ENCODE measurements around the gene SLC38A2. TPM values are rescaled to one million over a fixed set of nuclear protein-coding genes. Genes with fewer than 3 reads are reported as not detected.

SLC38A2 gene
- total RNA-seq, 4 donors from 2014 or later: 632 to 1,386 (median 819) TPM

DNA sequence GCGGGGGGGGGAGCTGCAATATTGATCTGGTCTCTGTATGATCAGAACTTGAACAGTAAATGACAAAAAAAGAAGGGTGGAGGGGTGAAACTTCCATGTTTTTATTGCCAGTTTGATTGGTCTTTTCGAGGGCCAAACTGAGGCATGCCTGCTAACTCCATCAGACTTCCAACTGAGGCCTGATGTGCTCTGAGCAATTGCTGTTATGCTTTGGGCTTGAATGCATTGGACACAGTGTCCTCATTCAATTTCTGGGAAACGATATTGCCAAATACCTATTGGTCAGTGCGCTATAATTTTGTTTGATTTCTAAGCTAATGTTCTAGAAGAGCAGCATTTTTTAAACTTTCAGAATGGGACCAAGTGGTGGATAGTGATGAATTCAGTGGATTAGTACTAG, 2.1 kb upstream of the SLC38A2 start:
- TF ChIP-seq EP300 (IDR thresholded peaks at IDR 0.05) (no peak), POLR2A (IDR thresholded peaks at IDR 0.05) (no peak), POLR2AphosphoS5 (IDR thresholded peaks at IDR 0.05) (no peak)
- TF ChIP-seq, protein P1, sequence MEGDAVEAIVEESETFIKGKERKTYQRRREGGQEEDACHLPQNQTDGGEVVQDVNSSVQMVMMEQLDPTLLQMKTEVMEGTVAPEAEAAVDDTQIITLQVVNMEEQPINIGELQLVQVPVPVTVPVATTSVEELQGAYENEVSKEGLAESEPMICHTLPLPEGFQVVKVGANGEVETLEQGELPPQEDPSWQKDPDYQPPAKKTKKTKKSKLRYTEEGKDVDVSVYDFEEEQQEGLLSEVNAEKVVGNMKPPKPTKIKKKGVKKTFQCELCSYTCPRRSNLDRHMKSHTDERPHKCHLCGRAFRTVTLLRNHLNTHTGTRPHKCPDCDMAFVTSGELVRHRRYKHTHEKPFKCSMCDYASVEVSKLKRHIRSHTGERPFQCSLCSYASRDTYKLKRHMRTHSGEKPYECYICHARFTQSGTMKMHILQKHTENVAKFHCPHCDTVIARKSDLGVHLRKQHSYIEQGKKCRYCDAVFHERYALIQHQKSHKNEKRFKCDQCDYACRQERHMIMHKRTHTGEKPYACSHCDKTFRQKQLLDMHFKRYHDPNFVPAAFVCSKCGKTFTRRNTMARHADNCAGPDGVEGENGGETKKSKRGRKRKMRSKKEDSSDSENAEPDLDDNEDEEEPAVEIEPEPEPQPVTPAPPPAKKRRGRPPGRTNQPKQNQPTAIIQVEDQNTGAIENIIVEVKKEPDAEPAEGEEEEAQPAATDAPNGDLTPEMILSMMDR (IDR thresholded peaks at IDR 0.05): no peak
- H3K4me3 ChIP-seq: no peak overlapping the region
- 90% methylated on average over 4 of the region's 4 CpGs for WGBS
- H3K9me3 ChIP-seq: no peaks in the 10 kb centered on the region
- no peak overlapping the region for H3K27ac ChIP-seq
- peaks cover 22% of the 10 kb centered on the region for H3K4me1 ChIP-seq
- H3K36me3 ChIP-seq: peaks cover 13% of the 10 kb centered on the region
- DNase-seq (ENCODE audit: low spot score in 2 of 2): no peak
- no peaks in the 10 kb centered on the region for H3K27me3 ChIP-seq

DNA sequence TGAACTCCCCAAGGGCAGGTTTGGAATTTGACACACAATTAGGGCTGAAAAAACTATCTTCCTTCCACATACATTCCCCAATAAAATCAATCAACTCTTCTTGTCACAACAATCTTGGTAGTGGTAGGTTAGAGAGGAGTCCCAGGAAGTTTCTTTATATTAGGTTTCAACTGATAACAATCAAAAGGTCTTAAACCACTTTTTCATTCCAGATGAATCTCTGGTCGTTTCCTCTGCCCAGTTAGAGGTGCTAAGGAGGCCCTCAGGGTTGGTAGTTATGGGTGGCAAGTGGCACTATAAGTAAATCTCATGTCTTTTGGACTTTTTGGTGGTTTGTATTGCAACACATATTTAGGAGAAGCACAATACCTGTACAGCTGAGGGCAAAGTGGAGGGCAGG, 1.7 kb upstream of the SLC38A2 start:
- H3K36me3 ChIP-seq: peaks cover 17% of the 10 kb centered on the region
- no peaks in the 10 kb centered on the region for H3K9me3 ChIP-seq
- peaks cover 26% of the 10 kb centered on the region for H3K4me1 ChIP-seq
- no peaks in the 10 kb centered on the region for H3K27me3 ChIP-seq
- no peak overlapping the region for H3K27ac ChIP-seq
- TF ChIP-seq, protein P1 (IDR thresholded peaks at IDR 0.05): no peak
- TF ChIP-seq POLR2AphosphoS5 (IDR thresholded peaks at IDR 0.05) (no peak), EP300 (IDR thresholded peaks at IDR 0.05) (no peak), POLR2A (IDR thresholded peaks at IDR 0.05) (no peak)
- WGBS: 53% methylated on average over 1 of the region's 1 CpG
- no peak for DNase-seq (ENCODE audit: low spot score in 2 of 2)
- peak overlapping the region; percentile 99 for H3K4me3 ChIP-seq

DNA sequence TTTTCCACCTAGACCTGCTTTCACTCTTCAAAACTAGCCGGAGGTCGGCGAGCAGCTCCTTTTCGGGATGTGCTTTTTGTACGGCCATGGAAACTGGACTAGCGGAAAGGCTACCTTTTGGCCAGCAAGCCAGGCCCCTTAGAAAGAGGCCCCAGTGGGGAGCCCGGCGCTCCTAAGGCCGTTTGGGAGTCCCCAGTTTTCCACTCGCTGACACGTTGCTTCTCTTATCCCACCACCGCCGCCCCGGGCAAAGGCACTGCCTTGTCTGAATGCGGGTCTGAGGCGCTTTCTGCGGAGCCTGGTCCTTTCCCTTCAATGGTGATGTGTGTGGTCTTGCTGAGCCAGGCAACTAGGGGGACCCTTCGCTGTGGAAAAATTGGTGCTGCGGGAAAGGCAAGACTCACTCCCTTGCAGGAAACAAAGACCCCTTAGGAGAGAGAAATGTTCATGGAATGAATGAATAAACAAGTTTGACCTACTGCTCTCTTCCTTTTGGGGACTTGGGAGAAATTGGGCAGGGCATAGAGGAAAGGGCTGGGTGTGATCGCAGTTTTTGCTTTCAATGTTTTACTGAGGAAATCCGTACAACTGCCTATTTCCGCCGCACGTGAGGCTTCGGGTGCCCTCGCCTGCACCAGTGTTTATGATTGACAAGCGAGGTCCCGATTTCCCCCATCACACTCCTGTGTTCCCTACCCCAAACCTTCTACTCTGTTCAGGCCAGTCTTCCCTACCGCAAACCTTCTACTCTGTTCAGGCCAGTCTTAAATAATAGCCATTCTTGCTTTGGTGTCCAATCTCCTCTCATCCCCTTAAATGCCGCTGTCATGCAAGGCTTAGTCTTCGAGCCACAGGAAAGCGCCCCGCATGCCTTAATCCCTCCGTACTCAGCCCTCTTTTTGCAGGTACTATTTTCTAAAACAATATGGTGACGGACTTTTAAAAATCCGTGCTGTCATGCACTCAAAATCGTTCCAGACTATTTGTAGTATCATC, 1.0 kb upstream of the SLC38A2 start:
- Histone ChIP-seq H3K9me3 (no peaks in the 10 kb centered on the region), H3K4me1 (peaks cover 33% of the 10 kb centered on the region), H3K27me3 (no peaks in the 10 kb centered on the region), H3K27ac (peak overlapping the region; percentile 100), H3K4me3 (peak overlapping the region; percentile 99), H3K36me3 (peaks cover 25% of the 10 kb centered on the region)
- TF ChIP-seq, protein P1 (IDR thresholded peaks at IDR 0.05): no peak
- no peak for TF ChIP-seq POLR2A (IDR thresholded peaks at IDR 0.05)
- no peak for TF ChIP-seq EP300 (IDR thresholded peaks at IDR 0.05)
- TF ChIP-seq POLR2AphosphoS5 (IDR thresholded peaks at IDR 0.05): no peak
- 19% methylated on average over 31 of the region's 37 CpGs for WGBS
- peak; percentile 83 to 85 for DNase-seq (ENCODE audit: low spot score in 2 of 2)

DNA sequence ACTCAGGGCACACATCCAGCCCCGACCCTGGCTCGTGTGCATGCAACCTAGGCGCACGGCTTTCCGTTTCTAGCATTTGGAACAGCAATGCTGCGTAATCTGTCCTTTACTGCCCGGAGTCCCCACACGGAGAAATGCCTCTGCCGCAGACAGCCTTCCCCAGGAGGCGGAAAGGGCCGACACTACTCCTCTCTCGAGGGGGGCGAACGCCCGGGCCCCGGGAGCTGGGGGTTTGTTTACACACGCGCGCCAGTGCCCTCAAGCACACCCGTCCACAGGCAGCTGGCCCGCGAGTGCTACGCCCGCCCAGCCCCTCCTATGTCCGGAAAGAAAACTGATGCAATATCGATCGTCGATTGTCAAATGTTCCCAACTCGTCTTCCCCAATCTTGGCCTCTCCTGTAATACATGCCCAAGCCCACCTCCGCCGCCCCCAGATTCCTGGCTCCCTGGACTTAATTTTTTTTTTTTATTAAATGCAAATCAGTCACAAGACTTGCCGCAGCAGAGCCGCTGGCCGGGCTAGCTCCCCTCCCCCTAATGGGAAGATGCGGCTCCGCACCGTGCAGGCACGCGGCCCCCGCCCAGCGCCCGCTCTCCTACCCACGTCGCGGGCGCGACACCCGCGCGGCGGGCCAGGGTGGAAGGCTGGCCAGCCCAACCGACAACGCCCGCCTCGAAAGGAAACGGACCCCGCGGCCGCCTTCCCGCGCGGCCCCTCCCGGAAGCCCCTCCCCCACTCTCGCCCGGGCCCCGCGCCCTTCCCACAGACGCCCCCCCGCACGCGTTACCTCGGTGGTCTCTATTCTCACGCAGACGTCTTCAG, 642 bp downstream of the SLC38A2 start:
- Histone ChIP-seq H3K36me3 (peaks cover 41% of the 10 kb centered on the region), H3K4me1 (peaks cover 49% of the 10 kb centered on the region), H3K27ac (peak overlapping the region; percentile 100), H3K9me3 (no peaks in the 10 kb centered on the region), H3K27me3 (no peaks in the 10 kb centered on the region), H3K4me3 (peak overlapping the region; percentile 99)
- peak; percentile 90 for DNase-seq (ENCODE audit: low spot score in 2 of 2)
- under 1% methylated on average over 51 of the region's 74 CpGs for WGBS
- TF ChIP-seq, protein P1 (IDR thresholded peaks at IDR 0.05): no peak
- peak in 2 of 3 donors; percentile 30 to 77 for TF ChIP-seq POLR2AphosphoS5 (IDR thresholded peaks at IDR 0.05)
